ENCODE results near the gene RAD50. TPM values are rescaled to one million over a fixed set of nuclear protein-coding genes. Genes with fewer than 3 reads are reported as not detected.

The RAD50 gene
- total RNA-seq, 2 experiments from 2014 or later = 46.0 to 51.3 TPM

- Mint-ChIP-seq H3K4me1 (peaks cover 51% of the 10 kb centered on the region), H3K36me3 (ENCODE audit: low read depth) (no peaks in the 10 kb centered on the region), H3K9me3 (ENCODE audit: low read depth) (no peaks in the 10 kb centered on the region), H3K27ac (peak overlapping the region; percentile 59), H3K4me3 (no peak overlapping the region), H3K27me3 (peaks cover 11% of the 10 kb centered on the region)
- ATAC-seq (no peak), DNase-seq (peak; percentile 36)
- ChIA-PET POLR2A (interaction anchor here (0.9 kb wide), 1 partner anchor 183 kb away, joined by 3 read pairs; no protein-coding TSS in a partner anchor), CTCF (interaction anchor here (0.8 kb wide), 1 partner anchor 135 kb away, joined by 4 read pairs; no protein-coding TSS in a partner anchor)
- intact Hi-C loops (cut with DNase I, micrococcal nuclease) = loop anchor here (1.0 to 2.0 kb wide), 2 partner anchors 21 to 159 kb away; no protein-coding TSS in a partner anchor
Measured at GRCh38 chr5:132661231-132662003, 104.6 kb downstream of the RAD50 start.

GRCh38 chr5:132662004-132662401, 105.2 kb downstream of the RAD50 start:
- Mint-ChIP-seq H3K27ac (no peak overlapping the region), H3K27me3 (peaks cover 8% of the 10 kb centered on the region), H3K9me3 (ENCODE audit: low read depth) (no peaks in the 10 kb centered on the region), H3K36me3 (ENCODE audit: low read depth) (no peaks in the 10 kb centered on the region), H3K4me3 (no peak overlapping the region), H3K4me1 (peaks cover 45% of the 10 kb centered on the region)
- CTCF ChIA-PET = interaction anchor here (0.6 to 0.8 kb wide), 3 partner anchors 36 to 158 kb away, joined by 3 to 4 read pairs (median 3); no protein-coding TSS in a partner anchor
- POLR2A ChIA-PET = interaction anchor here (0.9 kb wide), 1 partner anchor 183 kb away, joined by 3 read pairs; no protein-coding TSS in a partner anchor
- DNase-seq (no peak), ATAC-seq (no peak)
- intact Hi-C loops (cut with DNase I, micrococcal nuclease) = no loop called here

GRCh38 chr5:132662925-132663770, 106.4 kb downstream of the RAD50 start:
- intact Hi-C loops (cut with DNase I, micrococcal nuclease) = loop anchor here in 1 of 2 experiments (1.0 kb wide), 1 partner anchor 27 kb away; no protein-coding TSS in a partner anchor
- Mint-ChIP-seq H3K4me1 (peaks cover 35% of the 10 kb centered on the region), H3K4me3 (no peak overlapping the region), H3K36me3 (ENCODE audit: low read depth) (no peaks in the 10 kb centered on the region), H3K9me3 (ENCODE audit: low read depth) (no peaks in the 10 kb centered on the region), H3K27ac (peak overlapping the region; percentile 87), H3K27me3 (peaks cover under 1% of the 10 kb centered on the region)
- ATAC-seq = peak; percentile 81
- peak; percentile 78 for DNase-seq
- POLR2A ChIA-PET = interaction anchor here (0.7 to 1.9 kb wide), 2 partner anchors 22 to 137 kb away, joined by 4 to 5 read pairs; no protein-coding TSS in a partner anchor
- CTCF ChIA-PET = interaction anchor here (0.7 to 1.4 kb wide), 6 partner anchors 11 to 238 kb away, joined by 3 to 6 read pairs (median 3); partner anchors contain the start of gene IL4

GRCh38 chr5:132663771-132664695, 107.3 kb downstream of the RAD50 start:
- ATAC-seq (peak; percentile 24), DNase-seq (peak; percentile 44)
- ChIA-PET POLR2A (interaction anchor here (0.6 to 1.9 kb wide), 2 partner anchors 23 to 30 kb away, joined by 3 to 5 read pairs; no protein-coding TSS in a partner anchor), CTCF (interaction anchor here (0.7 to 1.4 kb wide), 7 partner anchors 10 to 239 kb away, joined by 3 to 6 read pairs (median 3); partner anchors contain the start of gene IL4)
- no peaks in the 10 kb centered on the region for H3K27me3 Mint-ChIP-seq
- no peak overlapping the region for H3K4me3 Mint-ChIP-seq
- intact Hi-C loops (cut with DNase I, micrococcal nuclease) = loop anchor here in 1 of 2 experiments (1.0 kb wide), 1 partner anchor 28 kb away; no protein-coding TSS in a partner anchor
- H3K9me3 Mint-ChIP-seq (ENCODE audit: low read depth) = no peaks in the 10 kb centered on the region
- no peaks in the 10 kb centered on the region for H3K36me3 Mint-ChIP-seq (ENCODE audit: low read depth)
- H3K27ac Mint-ChIP-seq = peak overlapping the region; percentile 87
- peaks cover 34% of the 10 kb centered on the region for H3K4me1 Mint-ChIP-seq

- H3K36me3 Mint-ChIP-seq (ENCODE audit: low read depth) = no peaks in the 10 kb centered on the region
- no peaks in the 10 kb centered on the region for H3K27me3 Mint-ChIP-seq
- no peak overlapping the region for H3K4me3 Mint-ChIP-seq
- H3K9me3 Mint-ChIP-seq (ENCODE audit: low read depth) = no peaks in the 10 kb centered on the region
- intact Hi-C loops (cut with DNase I, micrococcal nuclease) = no loop called here
- no peak overlapping the region for H3K27ac Mint-ChIP-seq
- POLR2A ChIA-PET = interaction anchor here (0.6 kb wide), 1 partner anchor 30 kb away, joined by 3 read pairs; no protein-coding TSS in a partner anchor
- peaks cover 34% of the 10 kb centered on the region for H3K4me1 Mint-ChIP-seq
- no peak for DNase-seq
- no peak for ATAC-seq
- CTCF ChIA-PET = interaction anchor here (1.3 kb wide), 1 partner anchor 159 kb away, joined by 3 read pairs; no protein-coding TSS in a partner anchor
Measured at GRCh38 chr5:132664696-132665209, 108.0 kb downstream of the RAD50 start.

GRCh38 chr5:132665574-132666080, 108.8 kb downstream of the RAD50 start:
- ChIA-PET POLR2A (no interaction called here), CTCF (no interaction called here)
- Mint-ChIP-seq H3K4me3 (no peak overlapping the region), H3K27me3 (no peaks in the 10 kb centered on the region), H3K9me3 (ENCODE audit: low read depth) (no peaks in the 10 kb centered on the region), H3K4me1 (peaks cover 31% of the 10 kb centered on the region), H3K27ac (no peak overlapping the region), H3K36me3 (ENCODE audit: low read depth) (no peaks in the 10 kb centered on the region)
- ATAC-seq (no peak), DNase-seq (no peak)
- intact Hi-C loops (cut with DNase I, micrococcal nuclease) = no loop called here

- H3K9me3 Mint-ChIP-seq (ENCODE audit: low read depth) = no peaks in the 10 kb centered on the region
- H3K36me3 Mint-ChIP-seq (ENCODE audit: low read depth) = no peaks in the 10 kb centered on the region
- ChIA-PET POLR2A (no interaction called here), CTCF (interaction anchor here (0.6 to 0.9 kb wide), 3 partner anchors 19 to 137 kb away, joined by 3 to 4 read pairs (median 3); no protein-coding TSS in a partner anchor)
- ATAC-seq = no peak
- intact Hi-C loops (cut with DNase I, micrococcal nuclease) = no loop called here
- no peak overlapping the region for H3K27ac Mint-ChIP-seq
- no peaks in the 10 kb centered on the region for H3K27me3 Mint-ChIP-seq
- no peak for DNase-seq
- no peak overlapping the region for H3K4me3 Mint-ChIP-seq
- H3K4me1 Mint-ChIP-seq = peaks cover 25% of the 10 kb centered on the region
Measured at GRCh38 chr5:132666310-132667123, 109.7 kb downstream of the RAD50 start.

- no peaks in the 10 kb centered on the region for H3K27me3 Mint-ChIP-seq
- intact Hi-C loops (cut with DNase I, micrococcal nuclease) = no loop called here
- ChIA-PET POLR2A (no interaction called here), CTCF (interaction anchor here (0.9 kb wide), 1 partner anchor 35 kb away, joined by 3 read pairs; no protein-coding TSS in a partner anchor)
- H3K27ac Mint-ChIP-seq = no peak overlapping the region
- ATAC-seq (no peak), DNase-seq (no peak)
- H3K4me1 Mint-ChIP-seq = peaks cover 20% of the 10 kb centered on the region
- no peaks in the 10 kb centered on the region for H3K9me3 Mint-ChIP-seq (ENCODE audit: low read depth)
- no peaks in the 10 kb centered on the region for H3K36me3 Mint-ChIP-seq (ENCODE audit: low read depth)
- no peak overlapping the region for H3K4me3 Mint-ChIP-seq
Measured at GRCh38 chr5:132667309-132667708, 110.5 kb downstream of the RAD50 start.

GRCh38 chr5:132667761-132668705, 111.3 kb downstream of the RAD50 start:
- intact Hi-C loops (cut with DNase I, micrococcal nuclease) = no loop called here
- POLR2A ChIA-PET = no interaction called here
- H3K9me3 Mint-ChIP-seq (ENCODE audit: low read depth) = no peaks in the 10 kb centered on the region
- no peaks in the 10 kb centered on the region for H3K27me3 Mint-ChIP-seq
- ATAC-seq = no peak
- H3K27ac Mint-ChIP-seq = no peak overlapping the region
- no peak overlapping the region for H3K4me3 Mint-ChIP-seq
- no peak for DNase-seq
- peaks cover 15% of the 10 kb centered on the region for H3K4me1 Mint-ChIP-seq
- no peaks in the 10 kb centered on the region for H3K36me3 Mint-ChIP-seq (ENCODE audit: low read depth)
- CTCF ChIA-PET = no interaction called here
